Heart left ventricle (tissue), 16 donors: ENCODE measurements around the gene KCNIP3. TPM values are rescaled to one million over a fixed set of nuclear protein-coding genes. Genes with fewer than 3 reads are reported as not detected.

Experiments
- ATAC-seq, 4 donors: fragments of 200-7000 bp; cut with Tn5 transposase; one replicate each; pipeline ENCODE4 v1.9.1; 2020 to 2022; ENCODE audit warnings: moderate library complexity in 4 of 4, mild to moderate bottlenecking in 3 of 4, moderate number of reproducible peaks in 1 of 4
- DNase-seq, 5 donors: peaks; one replicate each; pipeline ENCODE4 v3.0.0-alpha.2; 2020
- H3K27ac ChIP-seq, 12 donors: fragments of 200-600 bp; sonication (generic) in 4 of 12; one replicate each; pipeline versions ENCODE4 v1.5.0 to v1.8.0; 2016 to 2022; ENCODE audit warnings: mild to moderate bottlenecking in 2 of 12
- H3K27me3 ChIP-seq, 9 donors: fragments of 200-600 bp; sonication (generic) in 2 of 9; one replicate each; pipeline versions ENCODE4 v1.5.1 to v1.8.0; 2016 to 2022; ENCODE audit warnings: mild to moderate bottlenecking in 3 of 9
- H3K36me3 ChIP-seq, 9 donors: fragments of 200-600 bp; sonication (generic) in 2 of 9; one replicate each; pipeline versions ENCODE4 v1.5.0 to v1.8.0; 2018 to 2022; ENCODE audit warnings: mild to moderate bottlenecking in 2 of 9
- H3K4me1 ChIP-seq, 12 donors: fragments of 200-600 bp; sonication (generic) in 4 of 12; one replicate each; pipeline versions ENCODE4 v1.5.0 to v1.8.0; 2016 to 2022; ENCODE audit warnings: mild to moderate bottlenecking in 3 of 12
- H3K4me3 ChIP-seq, 12 donors: fragments of 200-600 bp; sonication (generic) in 4 of 12; one replicate each; pipeline versions ENCODE4 v1.5.0 to v1.8.0; 2017 to 2022; ENCODE audit warnings: mild to moderate bottlenecking in 9 of 12, moderate library complexity in 4 of 12
- H3K9me3 ChIP-seq, 12 donors: fragments of 200-600 bp; sonication (generic) in 4 of 12; one replicate each; pipeline versions ENCODE4 v1.5.0 to v1.8.0; 2016 to 2022; ENCODE audit warnings: mild to moderate bottlenecking in 1 of 12
- POLR2A ChIP-seq, 2 donors: fragments of 450-650 bp; IDR thresholded peaks; one replicate each; pipeline ENCODE4 v1.6.1; 2017; ENCODE audit warnings: antibody characterized with exemption in 2 of 2, mild to moderate bottlenecking in 2 of 2, moderate library complexity in 2 of 2
- WGBS, 4 donors: extraction: QIAGEN DNeasy Blood & Tissue Kit in 2 of 4; methylation state at CpG; one replicate each; pipeline versions ENCODE4 v1.1.5 to v1.1.7; 2013 to 2018; 5-methylcytosine and 5-hydroxymethylcytosine counted together
- intact Hi-C, 10 donors: fragments of 100-400 bp; cut with DNase I; formaldehyde crosslinking; loops; one replicate each; pipeline versions ENCODE4 v1.11.1 to v1.14.2; 2022
- polyA plus RNA-seq, 2 donors: library from polyadenylated mRNA; stranded (reverse); fragments of 200-250 nt; gene quantifications; one replicate each; pipeline ENCODE4 v1.2.3, GENCODE V29; 2013
- total RNA-seq, 9 donors: library from RNA; depleted of rRNA in 2 of 9; stranded (reverse); fragments of >200 nt in 2 of 9; fragmentation: NEBNext Ultra II Directional in 3 of 9; extraction: Animal tissue kit (Norgen Biotek cat#: 25700) in 3 of 9; gene quantifications; one replicate each; pipeline versions ENCODE4 v1.1.0 to v1.2.4, GENCODE V29; 2016 to 2023
- TF ChIP-seq, protein P1 (sequence below), 12 donors: fragments of 200-600 bp; sonication (generic) in 4 of 12; IDR thresholded peaks; one replicate each; pipeline versions ENCODE4 v1.5.0 to v1.8.0; 2018 to 2022; ENCODE audit warnings: antibody characterized with exemption in 12 of 12, mild to moderate bottlenecking in 5 of 12
- donor health status: ischemic (EF 13 %, LVEDD 7.1; RV severe dilation, severe dysfunction).
- donor health status: healthy with polysubstance abuse.
- donor health status: DM: no; HTN: yes; CAD: no.
- donor health status: DM: no; HTN: no; CAD: no.
- donor health status: ischemic (EF 25% LVEDD 6.9; RV normal size, moderate dysfunction).
- donor health status: ischemic (EF 25% LVEDD 5.7; RV mildly dilated, moderate dysfunction).
- donor health status: healthy.
- donor health status: DM: yes; HTN: yes; CAD: no.
- donor health status: ischemic (EF 35%, LVEDD 5.7; RV mildly dilated, moderate dysfunction).
- donor health status: nonischemic (EF 11% LVEDD 7.7; RV severe dilation, severe dysfunction).
- donor health status: DM: yes; HTN: yes; CAD: no.
- donor health status: PGD.
- donor health status: ischemic (EF 29% LVEDD 5.4; RV normal size, mild dysfunction).
- donor health status: nonischemic (EF 23%, LVEDD 6.1; RV moderate dilation, normal function).

KCNIP3 gene
- total and polyA plus RNA-seq, 11 donors, result 2.7 to 8.3 (median 4.0) TPM

DNA sequence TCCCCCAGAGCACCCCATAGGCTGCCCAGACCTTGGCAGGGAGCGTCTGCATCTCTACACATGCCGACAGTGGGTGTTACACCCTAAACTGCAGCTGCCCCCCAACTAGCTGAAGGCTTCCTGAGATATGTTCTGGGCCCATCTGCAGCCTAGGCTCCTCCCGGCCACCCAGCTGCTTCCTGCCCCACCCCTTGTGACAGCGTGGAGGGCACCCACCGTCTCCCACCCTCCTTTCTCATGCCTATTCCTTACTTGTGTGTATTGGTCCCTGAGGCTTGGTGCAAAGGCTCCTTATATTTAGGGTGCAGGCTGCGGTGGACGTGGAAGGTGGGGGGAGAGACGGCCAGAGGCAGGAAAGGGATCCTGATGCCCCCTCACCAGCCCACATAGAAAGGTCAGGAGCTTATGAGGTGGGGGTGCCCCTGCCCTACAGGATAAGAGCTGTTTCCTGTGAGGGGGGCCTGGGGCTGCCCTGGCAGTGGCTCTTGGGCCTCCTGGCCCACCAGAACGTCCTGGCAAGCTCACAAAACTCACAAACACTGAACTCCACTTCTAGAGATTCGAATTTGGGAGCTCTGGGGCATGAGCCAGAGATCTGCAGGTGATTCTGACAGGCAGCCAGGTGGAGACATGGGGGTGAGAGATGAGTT is 30.2 kb upstream of the KCNIP3 start:
- intact Hi-C loops, result no loop called here
- Histone ChIP-seq H3K4me1 (peaks cover 0 to 2% (median 0%) of the 10 kb centered on the region in 12 donors), H3K36me3 (no peaks in the 10 kb centered on the region), H3K27me3 (no peaks in the 10 kb centered on the region), H3K4me3 (no peak overlapping the region), H3K9me3 (no peaks in the 10 kb centered on the region), H3K27ac (no peak overlapping the region)
- 72 to 83% (median 78%) methylated on average over 9 to 10 of the region's 10 CpGs for WGBS, 4 donors
- ATAC-seq (no peak), DNase-seq (peak in 1 of 5 donors; percentile 23)
- TF ChIP-seq, protein P1, sequence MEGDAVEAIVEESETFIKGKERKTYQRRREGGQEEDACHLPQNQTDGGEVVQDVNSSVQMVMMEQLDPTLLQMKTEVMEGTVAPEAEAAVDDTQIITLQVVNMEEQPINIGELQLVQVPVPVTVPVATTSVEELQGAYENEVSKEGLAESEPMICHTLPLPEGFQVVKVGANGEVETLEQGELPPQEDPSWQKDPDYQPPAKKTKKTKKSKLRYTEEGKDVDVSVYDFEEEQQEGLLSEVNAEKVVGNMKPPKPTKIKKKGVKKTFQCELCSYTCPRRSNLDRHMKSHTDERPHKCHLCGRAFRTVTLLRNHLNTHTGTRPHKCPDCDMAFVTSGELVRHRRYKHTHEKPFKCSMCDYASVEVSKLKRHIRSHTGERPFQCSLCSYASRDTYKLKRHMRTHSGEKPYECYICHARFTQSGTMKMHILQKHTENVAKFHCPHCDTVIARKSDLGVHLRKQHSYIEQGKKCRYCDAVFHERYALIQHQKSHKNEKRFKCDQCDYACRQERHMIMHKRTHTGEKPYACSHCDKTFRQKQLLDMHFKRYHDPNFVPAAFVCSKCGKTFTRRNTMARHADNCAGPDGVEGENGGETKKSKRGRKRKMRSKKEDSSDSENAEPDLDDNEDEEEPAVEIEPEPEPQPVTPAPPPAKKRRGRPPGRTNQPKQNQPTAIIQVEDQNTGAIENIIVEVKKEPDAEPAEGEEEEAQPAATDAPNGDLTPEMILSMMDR (IDR thresholded peaks at IDR 0.05), result no peak
- TF ChIP-seq POLR2A (IDR thresholded peaks at IDR 0.05), result no peak

GRCh38 chr2:95267458-95268210 is 29.5 kb upstream of the KCNIP3 start:
- Histone ChIP-seq H3K4me3 (no peak overlapping the region), H3K27ac (no peak overlapping the region), H3K9me3 (no peaks in the 10 kb centered on the region), H3K27me3 (no peaks in the 10 kb centered on the region), H3K36me3 (no peaks in the 10 kb centered on the region), H3K4me1 (peaks cover 0 to 2% (median 0%) of the 10 kb centered on the region in 12 donors)
- ATAC-seq, result no peak
- TF ChIP-seq, protein P1 (IDR thresholded peaks at IDR 0.05), result no peak
- no peak for TF ChIP-seq POLR2A (IDR thresholded peaks at IDR 0.05)
- WGBS, 4 donors, result 82 to 90% (median 86%) methylated on average over 11 of the region's 11 CpGs
- peak in 1 of 5 donors; percentile 12 for DNase-seq
- intact Hi-C loops, result no loop called here

- Histone ChIP-seq H3K4me1 (peaks cover 0 to 2% (median 0%) of the 10 kb centered on the region in 12 donors), H3K36me3 (no peaks in the 10 kb centered on the region), H3K9me3 (no peaks in the 10 kb centered on the region), H3K27me3 (no peaks in the 10 kb centered on the region), H3K27ac (no peak overlapping the region), H3K4me3 (no peak overlapping the region)
- DNase-seq (peak in 1 of 5 donors; percentile 24), ATAC-seq (no peak)
- intact Hi-C loops, result no loop called here
- 89 to 90% (median 89%) methylated on average over 13 of the region's 13 CpGs for WGBS, 4 donors
- TF ChIP-seq, protein P1 (IDR thresholded peaks at IDR 0.05), result no peak
- no peak for TF ChIP-seq POLR2A (IDR thresholded peaks at IDR 0.05)
Measured at GRCh38 chr2:95268211-95269035, 28.7 kb upstream of the KCNIP3 start.
